Suprapubic skin (tissue), 4 donors: ENCODE results near the gene FNBP1L.

ENCODE experiments used
- POLR2A ChIP-seq, 2 donors: fragments of 450-650 bp; IDR thresholded peaks; one replicate each; pipeline ENCODE4 v1.6.1; 2017; ENCODE audit warnings: antibody characterized with exemption in 2 of 2, mild to moderate bottlenecking in 2 of 2, moderate library complexity in 2 of 2
- POLR2AphosphoS5 ChIP-seq, 3 donors: sonication (generic); formaldehyde crosslinking; IDR thresholded peaks; one replicate each; pipeline ENCODE4 v1.6.1; 2017; ENCODE audit warnings: antibody characterized with exemption in 3 of 3
- TF ChIP-seq, protein P1 (sequence below), 2 donors: fragments of 200-600 bp in 1 of 2; fragments of 450-650 bp in 1 of 2; sonication (generic) in 1 of 2; IDR thresholded peaks; one replicate each; pipeline ENCODE4 v1.5.1; 2016 to 2019; ENCODE audit warnings: antibody characterized with exemption in 2 of 2, mild to moderate bottlenecking in 1 of 2, moderate library complexity in 1 of 2

DNA sequence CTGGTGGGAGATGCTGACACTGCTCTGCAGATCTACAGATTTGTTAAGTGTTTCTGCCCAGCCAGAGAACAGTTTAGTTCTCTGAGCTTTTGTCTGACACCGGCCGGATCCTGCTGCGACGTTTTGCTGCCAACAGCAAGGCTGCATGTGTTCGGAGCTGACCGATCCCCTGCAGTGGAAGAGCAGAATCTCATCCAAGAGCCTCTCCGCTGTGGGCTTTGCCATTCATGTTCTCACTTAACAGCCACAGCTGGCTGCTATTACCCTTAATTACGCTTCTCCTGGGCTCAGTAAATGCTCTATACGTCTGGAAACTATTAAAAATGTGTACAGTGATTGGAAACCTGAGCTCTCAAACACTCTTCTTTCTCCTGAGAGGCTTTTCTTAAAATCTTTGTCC, 128.4 kb downstream of the FNBP1L start:
- no peak for TF ChIP-seq POLR2A (IDR thresholded peaks at IDR 0.05)
- TF ChIP-seq, protein P1, sequence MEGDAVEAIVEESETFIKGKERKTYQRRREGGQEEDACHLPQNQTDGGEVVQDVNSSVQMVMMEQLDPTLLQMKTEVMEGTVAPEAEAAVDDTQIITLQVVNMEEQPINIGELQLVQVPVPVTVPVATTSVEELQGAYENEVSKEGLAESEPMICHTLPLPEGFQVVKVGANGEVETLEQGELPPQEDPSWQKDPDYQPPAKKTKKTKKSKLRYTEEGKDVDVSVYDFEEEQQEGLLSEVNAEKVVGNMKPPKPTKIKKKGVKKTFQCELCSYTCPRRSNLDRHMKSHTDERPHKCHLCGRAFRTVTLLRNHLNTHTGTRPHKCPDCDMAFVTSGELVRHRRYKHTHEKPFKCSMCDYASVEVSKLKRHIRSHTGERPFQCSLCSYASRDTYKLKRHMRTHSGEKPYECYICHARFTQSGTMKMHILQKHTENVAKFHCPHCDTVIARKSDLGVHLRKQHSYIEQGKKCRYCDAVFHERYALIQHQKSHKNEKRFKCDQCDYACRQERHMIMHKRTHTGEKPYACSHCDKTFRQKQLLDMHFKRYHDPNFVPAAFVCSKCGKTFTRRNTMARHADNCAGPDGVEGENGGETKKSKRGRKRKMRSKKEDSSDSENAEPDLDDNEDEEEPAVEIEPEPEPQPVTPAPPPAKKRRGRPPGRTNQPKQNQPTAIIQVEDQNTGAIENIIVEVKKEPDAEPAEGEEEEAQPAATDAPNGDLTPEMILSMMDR (IDR thresholded peaks at IDR 0.05): no peak
- TF ChIP-seq POLR2AphosphoS5 (IDR thresholded peaks at IDR 0.05): no peak
